Coronary artery (tissue), 2 donors: ENCODE measurements around the gene WFS1.

ENCODE experiments used
- DNase-seq: peaks from one replicate; pipeline ENCODE4 v3.0.0-alpha.2; 2017; ENCODE audit warnings: low spot score
- H3K27ac ChIP-seq, 2 donors: fragments of 200-600 bp; sonication (generic); one replicate each; pipeline ENCODE4 v1.5.1; 2016 to 2019
- H3K4me3 ChIP-seq: fragments of 200-600 bp; sonication (generic); 2 replicates; pipeline ENCODE4 v1.5.1; 2016; ENCODE audit warnings: mild to moderate bottlenecking, moderate library complexity
- TF ChIP-seq, protein P1 (sequence below): fragments of 200-600 bp; sonication (generic); IDR thresholded peaks from one replicate; pipeline ENCODE4 v1.5.1; 2019; ENCODE audit warnings: antibody characterized with exemption

The WFS1 gene

GRCh38 chr4:6230827-6231662 lies 38.6 kb upstream of the WFS1 start:
- DNase-seq = peak; percentile 47
- Histone ChIP-seq H3K27ac (no peak overlapping the region), H3K4me3 (no peak overlapping the region)
- TF ChIP-seq, protein P1, sequence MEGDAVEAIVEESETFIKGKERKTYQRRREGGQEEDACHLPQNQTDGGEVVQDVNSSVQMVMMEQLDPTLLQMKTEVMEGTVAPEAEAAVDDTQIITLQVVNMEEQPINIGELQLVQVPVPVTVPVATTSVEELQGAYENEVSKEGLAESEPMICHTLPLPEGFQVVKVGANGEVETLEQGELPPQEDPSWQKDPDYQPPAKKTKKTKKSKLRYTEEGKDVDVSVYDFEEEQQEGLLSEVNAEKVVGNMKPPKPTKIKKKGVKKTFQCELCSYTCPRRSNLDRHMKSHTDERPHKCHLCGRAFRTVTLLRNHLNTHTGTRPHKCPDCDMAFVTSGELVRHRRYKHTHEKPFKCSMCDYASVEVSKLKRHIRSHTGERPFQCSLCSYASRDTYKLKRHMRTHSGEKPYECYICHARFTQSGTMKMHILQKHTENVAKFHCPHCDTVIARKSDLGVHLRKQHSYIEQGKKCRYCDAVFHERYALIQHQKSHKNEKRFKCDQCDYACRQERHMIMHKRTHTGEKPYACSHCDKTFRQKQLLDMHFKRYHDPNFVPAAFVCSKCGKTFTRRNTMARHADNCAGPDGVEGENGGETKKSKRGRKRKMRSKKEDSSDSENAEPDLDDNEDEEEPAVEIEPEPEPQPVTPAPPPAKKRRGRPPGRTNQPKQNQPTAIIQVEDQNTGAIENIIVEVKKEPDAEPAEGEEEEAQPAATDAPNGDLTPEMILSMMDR = no peak

DNA sequence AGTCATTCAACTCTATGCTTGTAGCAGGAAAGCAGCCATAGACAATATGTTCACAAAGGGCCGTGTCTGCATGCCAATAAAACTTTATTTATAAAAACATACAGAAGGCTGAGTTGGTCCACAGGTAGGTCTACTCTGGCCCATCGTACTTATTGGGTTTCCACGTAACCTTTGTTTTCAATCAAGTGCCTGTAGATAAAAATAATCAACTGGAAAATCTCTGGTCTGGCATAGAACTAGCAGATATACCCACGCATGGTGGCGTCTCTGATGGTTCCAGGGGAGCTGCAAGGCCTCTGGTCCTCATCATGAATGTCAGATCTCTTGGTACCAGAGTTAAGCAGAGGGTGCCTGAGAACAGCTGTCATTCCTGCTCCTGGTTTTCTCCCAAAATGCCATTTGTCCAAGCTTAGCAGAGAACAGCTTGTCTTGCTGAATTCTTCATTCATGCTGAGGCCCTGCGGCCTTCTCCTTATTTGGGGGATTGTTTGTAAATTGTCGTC lies 37.9 kb upstream of the WFS1 start:
- Histone ChIP-seq H3K27ac (no peak overlapping the region), H3K4me3 (no peak overlapping the region)
- TF ChIP-seq, protein P1 = no peak
- DNase-seq = peak; percentile 46

DNA sequence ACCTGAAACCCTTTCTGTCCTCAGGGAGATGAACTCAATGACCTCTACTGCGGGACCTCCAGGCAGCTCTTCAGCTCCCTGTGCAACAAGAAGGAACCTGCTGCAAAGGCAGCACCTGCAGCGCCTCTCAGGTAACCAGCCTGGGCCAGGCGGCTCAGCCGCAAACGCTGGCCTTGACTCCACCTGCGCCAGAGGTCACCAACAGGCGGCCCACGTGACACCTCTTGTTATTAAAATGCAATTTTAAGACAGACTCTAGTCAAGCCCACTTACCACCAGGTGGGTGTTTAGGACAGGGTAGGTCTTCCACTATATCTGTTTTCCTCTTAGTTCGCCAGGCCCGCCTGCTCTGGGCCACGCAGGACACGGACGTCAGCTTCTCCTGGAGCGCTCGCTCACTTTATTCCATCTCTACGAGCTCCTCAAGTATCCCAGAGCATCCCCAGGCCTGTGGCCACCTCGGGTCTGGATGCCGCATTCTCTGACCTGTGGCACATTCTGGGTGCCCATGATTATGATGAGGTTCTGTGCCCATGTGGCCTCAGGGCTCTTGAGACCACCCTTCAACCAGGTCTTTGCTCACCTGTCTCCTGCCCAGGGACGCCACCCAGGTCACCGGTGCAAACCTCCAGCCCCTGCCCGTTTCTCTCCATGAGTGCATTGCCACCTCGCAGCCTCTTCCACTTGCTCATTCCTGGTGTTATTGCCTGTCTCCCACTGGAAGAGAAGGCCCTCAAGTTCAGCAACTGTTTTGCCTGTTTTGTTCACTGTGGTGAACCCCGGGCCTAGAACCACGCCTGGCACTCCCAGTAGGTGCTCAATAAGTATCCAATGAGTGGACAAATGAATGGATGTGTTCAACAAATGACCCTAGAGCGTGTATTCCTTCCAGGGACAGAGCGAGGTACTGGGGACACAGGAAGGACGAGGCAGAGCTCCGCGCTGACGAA lies 36.5 kb upstream of the WFS1 start:
- TF ChIP-seq, protein P1 = no peak
- no peak overlapping the region for H3K4me3 ChIP-seq
- peak; percentile 47 for DNase-seq

DNA sequence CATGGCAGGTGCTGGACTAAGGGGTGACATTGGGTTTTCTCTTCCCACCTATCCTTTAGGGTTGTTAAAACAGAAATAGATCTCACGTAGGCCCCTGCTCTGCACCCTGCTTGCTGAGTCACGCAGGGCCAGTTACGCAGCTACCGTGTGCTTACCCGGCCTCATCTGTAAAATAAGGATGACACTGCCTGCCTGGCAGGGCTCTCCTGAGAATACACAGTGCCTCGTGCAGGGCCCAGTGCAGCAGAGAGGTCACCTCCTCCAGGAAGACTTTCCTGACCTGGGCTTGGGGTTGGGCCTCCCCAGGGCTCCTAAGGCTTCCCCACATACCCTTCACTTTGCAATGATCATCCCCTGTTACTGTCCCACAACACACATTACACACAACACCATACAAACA lies 35.7 kb upstream of the WFS1 start:
- TF ChIP-seq, protein P1 = no peak
- no peak overlapping the region for H3K4me3 ChIP-seq
- DNase-seq = peak; percentile 52
- no peak overlapping the region for H3K27ac ChIP-seq

More for the DNA sequence above, 36.5 kb upstream of the WFS1 start:
- H3K27ac ChIP-seq = no peak overlapping the region

GRCh38 chr4:6235012-6235411 lies 34.6 kb upstream of the WFS1 start:
- TF ChIP-seq, protein P1 = no peak
- peak; percentile 36 for DNase-seq
- H3K4me3 ChIP-seq = no peak overlapping the region
- H3K27ac ChIP-seq = no peak overlapping the region

DNA sequence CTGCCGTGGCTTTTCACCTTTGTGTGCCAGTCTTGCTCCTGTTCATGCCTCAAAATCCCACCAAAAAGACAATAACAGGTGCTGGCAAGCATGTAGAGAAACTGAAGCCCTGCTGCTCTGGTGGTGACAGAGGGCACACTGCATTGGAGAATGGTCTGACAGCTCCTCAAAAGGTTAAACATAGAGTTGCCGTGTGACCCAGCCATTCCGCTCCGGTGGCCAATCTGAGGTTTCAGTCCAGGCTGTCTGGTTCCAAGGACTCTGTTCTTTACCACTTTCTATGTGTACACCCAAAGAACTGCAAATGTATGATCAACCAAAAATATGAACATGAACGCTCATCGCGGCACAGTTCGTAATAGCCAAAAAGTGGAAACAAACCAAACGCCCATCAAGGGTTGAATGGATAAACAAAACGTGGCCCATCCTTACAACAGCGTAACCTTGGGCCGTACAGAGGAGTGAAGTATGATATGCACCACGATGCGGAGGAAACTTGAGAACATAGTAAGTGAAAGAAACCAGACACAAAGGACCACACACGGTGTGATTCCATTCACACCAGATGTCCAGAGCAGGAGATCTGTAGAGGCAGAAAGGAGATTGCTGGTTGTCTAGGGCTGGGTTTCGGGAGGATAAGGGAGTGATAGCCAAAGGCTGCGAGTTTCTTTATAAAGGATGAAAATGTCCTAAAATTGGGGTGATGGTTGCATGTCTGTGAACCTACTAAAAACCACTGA lies 33.6 kb upstream of the WFS1 start:
- Histone ChIP-seq H3K27ac (no peak overlapping the region), H3K4me3 (no peak overlapping the region)
- TF ChIP-seq, protein P1 = no peak
- DNase-seq = no peak
